ENCODE results near the gene SEMA3C.

The SEMA3C gene

DNA sequence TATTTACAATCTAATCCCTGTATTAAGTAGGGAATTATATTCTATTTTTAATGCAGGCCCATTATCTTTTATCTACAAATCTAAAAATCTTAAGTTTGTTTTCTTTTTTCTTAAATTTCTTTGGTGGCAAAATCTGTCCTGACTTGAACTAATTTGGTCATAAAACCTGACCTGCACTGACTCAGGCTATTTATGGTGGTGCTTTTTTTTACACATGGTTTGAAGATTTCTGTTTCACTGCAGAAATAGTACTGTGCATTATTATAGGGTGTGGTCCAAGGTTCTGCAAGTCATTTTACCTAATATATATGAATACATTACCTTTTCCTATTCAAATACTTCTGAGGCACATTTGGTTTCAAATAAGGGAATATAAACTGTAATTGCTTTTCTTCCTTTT, 143.4 kb downstream of the SEMA3C start:
- H3K27me3 ChIP-seq (ENCODE audit: control insufficient read depth in 3 of 3, insufficient read depth in 3 of 3, low read depth in 1 of 3, low read length in 3 of 3) = no peaks in the 10 kb centered on the region
- H3K4me1 ChIP-seq (ENCODE audit: control insufficient read depth in 2 of 2, insufficient read depth in 1 of 2, low read depth in 1 of 2, low read length in 2 of 2) = no peaks in the 10 kb centered on the region
- no peak for DNase-seq (ENCODE audit: low spot score)
- no peak overlapping the region for H3K18ac ChIP-seq (ENCODE audit: low read length)
- H3K9me3 ChIP-seq (replicated peaks in 1 of 2; ENCODE audit: control insufficient read depth in 2 of 2, insufficient read depth in 1 of 2, low read depth in 1 of 2, low read length in 2 of 2) = no peaks in the 10 kb centered on the region
- no peak overlapping the region for H3K4ac ChIP-seq (ENCODE audit: low read length)
- H3K23ac ChIP-seq (ENCODE audit: low read depth, low read length, poor library complexity) = no peak overlapping the region
- no peak overlapping the region for H4K91ac ChIP-seq (ENCODE audit: low read depth, low read length, poor library complexity)
- no peak overlapping the region for H3K4me3 ChIP-seq (ENCODE audit: low read length in 2 of 2)
- H3K27ac ChIP-seq (replicated peaks; ENCODE audit: low read length) = no peak overlapping the region
- H2AFZ ChIP-seq (ENCODE audit: low read length) = no peak overlapping the region
- H2AK5ac ChIP-seq (ENCODE audit: low read depth, low read length) = no peak overlapping the region
- no peak overlapping the region for H3K14ac ChIP-seq (ENCODE audit: low read length)
- H2BK12ac ChIP-seq (ENCODE audit: low read length) = no peak overlapping the region
- H2BK5ac ChIP-seq (ENCODE audit: low read length) = no peak overlapping the region
- no peaks in the 10 kb centered on the region for H3K79me1 ChIP-seq (ENCODE audit: low read depth, low read length)
- H3K4me2 ChIP-seq (ENCODE audit: insufficient read depth, low read length, poor library complexity, severe bottlenecking) = no peak overlapping the region
- H2BK15ac ChIP-seq (ENCODE audit: low read length) = no peak overlapping the region
- no peak overlapping the region for H3K9ac ChIP-seq (ENCODE audit: low read depth, low read length, poor library complexity)
- H2BK120ac ChIP-seq (ENCODE audit: low read depth, low read length) = no peak overlapping the region
- H3K36me3 ChIP-seq (replicated peaks in 1 of 2; ENCODE audit: control insufficient read depth in 2 of 2, insufficient read depth in 2 of 2, low read length in 2 of 2) = no peaks in the 10 kb centered on the region
- H4K8ac ChIP-seq (ENCODE audit: low read depth, low read length) = no peak overlapping the region

DNA sequence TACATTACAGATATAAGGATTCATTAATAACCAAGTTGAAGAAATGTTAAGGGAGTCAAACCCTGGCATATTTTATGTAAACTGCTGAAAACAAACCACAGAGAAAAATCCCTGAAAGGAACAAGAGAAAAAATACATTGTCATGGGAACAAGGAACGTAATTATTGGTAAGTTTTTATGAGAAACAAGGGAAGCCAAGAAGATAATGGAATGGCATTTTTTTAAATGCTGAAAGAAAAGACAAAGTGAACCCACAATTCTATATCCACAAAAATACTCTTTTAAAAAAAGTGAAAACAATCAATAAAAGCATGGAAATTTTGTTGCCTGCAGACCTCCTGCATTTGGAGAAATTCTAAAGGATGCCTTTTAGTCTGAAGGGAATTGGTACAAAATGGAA, 144.0 kb downstream of the SEMA3C start:
- Histone ChIP-seq H3K9me3 (replicated peaks in 1 of 2; ENCODE audit: control insufficient read depth in 2 of 2, insufficient read depth in 1 of 2, low read depth in 1 of 2, low read length in 2 of 2) (no peaks in the 10 kb centered on the region), H3K4me3 (ENCODE audit: low read length in 2 of 2) (no peak overlapping the region), H3K4me2 (ENCODE audit: insufficient read depth, low read length, poor library complexity, severe bottlenecking) (no peak overlapping the region), H2BK5ac (ENCODE audit: low read length) (no peak overlapping the region), H3K18ac (ENCODE audit: low read length) (no peak overlapping the region), H4K8ac (ENCODE audit: low read depth, low read length) (no peak overlapping the region), H3K23ac (ENCODE audit: low read depth, low read length, poor library complexity) (no peak overlapping the region), H3K4me1 (ENCODE audit: control insufficient read depth in 2 of 2, insufficient read depth in 1 of 2, low read depth in 1 of 2, low read length in 2 of 2) (no peaks in the 10 kb centered on the region), H3K36me3 (replicated peaks in 1 of 2; ENCODE audit: control insufficient read depth in 2 of 2, insufficient read depth in 2 of 2, low read length in 2 of 2) (no peaks in the 10 kb centered on the region), H3K14ac (ENCODE audit: low read length) (no peak overlapping the region), H3K79me1 (ENCODE audit: low read depth, low read length) (no peaks in the 10 kb centered on the region), H4K91ac (ENCODE audit: low read depth, low read length, poor library complexity) (no peak overlapping the region), H3K27ac (replicated peaks; ENCODE audit: low read length) (no peak overlapping the region), H2BK120ac (ENCODE audit: low read depth, low read length) (no peak overlapping the region), H2AK5ac (ENCODE audit: low read depth, low read length) (no peak overlapping the region), H3K27me3 (ENCODE audit: control insufficient read depth in 3 of 3, insufficient read depth in 3 of 3, low read depth in 1 of 3, low read length in 3 of 3) (no peaks in the 10 kb centered on the region), H2BK15ac (ENCODE audit: low read length) (no peak overlapping the region), H3K9ac (ENCODE audit: low read depth, low read length, poor library complexity) (no peak overlapping the region), H2AFZ (ENCODE audit: low read length) (no peak overlapping the region), H3K4ac (ENCODE audit: low read length) (no peak overlapping the region), H2BK12ac (ENCODE audit: low read length) (no peak overlapping the region)
- DNase-seq (ENCODE audit: low spot score) = no peak
- WGBS, 2 donors (ENCODE audit: extremely low coverage in 2 of 2, insufficient read length in 2 of 2, insufficient replicate concordance in 1 of 2) = no CpG with 5 or more reads among the region's 1 CpG

- no CpG with 5 or more reads among the region's 1 CpG for WGBS, 2 donors (ENCODE audit: extremely low coverage in 2 of 2, insufficient read length in 2 of 2, insufficient replicate concordance in 1 of 2)
- Histone ChIP-seq H3K9me3 (replicated peaks in 1 of 2; ENCODE audit: control insufficient read depth in 2 of 2, insufficient read depth in 1 of 2, low read depth in 1 of 2, low read length in 2 of 2) (no peaks in the 10 kb centered on the region), H2BK12ac (ENCODE audit: low read length) (no peak overlapping the region), H3K79me1 (ENCODE audit: low read depth, low read length) (no peaks in the 10 kb centered on the region), H2AK5ac (ENCODE audit: low read depth, low read length) (no peak overlapping the region), H2BK120ac (ENCODE audit: low read depth, low read length) (no peak overlapping the region), H3K4me3 (ENCODE audit: low read length in 2 of 2) (no peak overlapping the region), H3K4me2 (ENCODE audit: insufficient read depth, low read length, poor library complexity, severe bottlenecking) (no peak overlapping the region), H2BK5ac (ENCODE audit: low read length) (no peak overlapping the region), H3K27ac (replicated peaks; ENCODE audit: low read length) (no peak overlapping the region), H2BK15ac (ENCODE audit: low read length) (no peak overlapping the region), H3K27me3 (ENCODE audit: control insufficient read depth in 3 of 3, insufficient read depth in 3 of 3, low read depth in 1 of 3, low read length in 3 of 3) (no peaks in the 10 kb centered on the region), H3K14ac (ENCODE audit: low read length) (no peak overlapping the region), H3K4me1 (ENCODE audit: control insufficient read depth in 2 of 2, insufficient read depth in 1 of 2, low read depth in 1 of 2, low read length in 2 of 2) (no peaks in the 10 kb centered on the region), H3K36me3 (replicated peaks in 1 of 2; ENCODE audit: control insufficient read depth in 2 of 2, insufficient read depth in 2 of 2, low read length in 2 of 2) (no peaks in the 10 kb centered on the region), H3K23ac (ENCODE audit: low read depth, low read length, poor library complexity) (no peak overlapping the region), H3K4ac (ENCODE audit: low read length) (no peak overlapping the region), H4K8ac (ENCODE audit: low read depth, low read length) (no peak overlapping the region), H4K91ac (ENCODE audit: low read depth, low read length, poor library complexity) (no peak overlapping the region), H3K18ac (ENCODE audit: low read length) (no peak overlapping the region), H2AFZ (ENCODE audit: low read length) (no peak overlapping the region), H3K9ac (ENCODE audit: low read depth, low read length, poor library complexity) (no peak overlapping the region)
- no peak for DNase-seq (ENCODE audit: low spot score)
Observed at GRCh38 chr7:80773787-80774508, 144.9 kb downstream of the SEMA3C start.

DNA sequence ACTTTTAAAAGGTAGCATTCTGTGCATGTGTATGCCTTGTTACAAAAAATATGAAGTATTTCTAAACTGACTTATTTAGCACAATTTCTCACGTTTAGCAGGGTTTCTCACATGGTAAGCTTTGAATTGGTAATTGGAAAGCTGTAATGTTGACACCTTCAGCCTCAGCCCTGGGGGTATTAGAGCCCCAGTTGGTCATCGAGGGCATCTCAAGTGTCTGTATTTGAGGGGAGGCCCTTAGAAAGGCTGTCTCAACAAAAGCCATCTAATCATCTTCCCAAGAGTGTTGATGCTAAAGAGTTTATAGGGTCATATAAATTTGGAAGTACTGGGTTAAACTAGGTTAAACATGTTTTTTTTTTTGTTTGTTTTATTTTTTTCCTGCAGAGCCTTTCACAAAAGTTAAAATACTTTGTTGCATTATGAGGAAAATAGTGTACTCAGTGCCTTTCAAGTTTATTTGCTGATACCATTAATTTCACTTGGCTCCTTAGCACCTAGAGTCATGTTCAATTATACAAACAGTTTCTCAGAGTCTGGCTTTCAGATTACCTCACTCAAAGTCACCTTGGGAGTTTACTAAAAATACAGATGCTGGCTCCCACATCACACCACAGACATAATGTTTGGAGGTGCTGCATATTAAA, 146.4 kb downstream of the SEMA3C start:
- Histone ChIP-seq H2AK5ac (ENCODE audit: low read depth, low read length) (no peak overlapping the region), H3K27me3 (ENCODE audit: control insufficient read depth in 3 of 3, insufficient read depth in 3 of 3, low read depth in 1 of 3, low read length in 3 of 3) (no peaks in the 10 kb centered on the region), H3K14ac (ENCODE audit: low read length) (no peak overlapping the region), H3K18ac (ENCODE audit: low read length) (no peak overlapping the region), H4K91ac (ENCODE audit: low read depth, low read length, poor library complexity) (no peak overlapping the region), H3K4ac (ENCODE audit: low read length) (no peak overlapping the region), H3K9ac (ENCODE audit: low read depth, low read length, poor library complexity) (no peak overlapping the region), H3K9me3 (replicated peaks in 1 of 2; ENCODE audit: control insufficient read depth in 2 of 2, insufficient read depth in 1 of 2, low read depth in 1 of 2, low read length in 2 of 2) (no peaks in the 10 kb centered on the region), H3K79me1 (ENCODE audit: low read depth, low read length) (no peaks in the 10 kb centered on the region), H3K36me3 (replicated peaks in 1 of 2; ENCODE audit: control insufficient read depth in 2 of 2, insufficient read depth in 2 of 2, low read length in 2 of 2) (no peaks in the 10 kb centered on the region), H3K4me2 (ENCODE audit: insufficient read depth, low read length, poor library complexity, severe bottlenecking) (no peak overlapping the region), H3K27ac (replicated peaks; ENCODE audit: low read length) (no peak overlapping the region), H2AFZ (ENCODE audit: low read length) (no peak overlapping the region), H3K4me1 (ENCODE audit: control insufficient read depth in 2 of 2, insufficient read depth in 1 of 2, low read depth in 1 of 2, low read length in 2 of 2) (no peaks in the 10 kb centered on the region), H4K8ac (ENCODE audit: low read depth, low read length) (no peak overlapping the region), H2BK12ac (ENCODE audit: low read length) (no peak overlapping the region), H2BK5ac (ENCODE audit: low read length) (no peak overlapping the region), H2BK15ac (ENCODE audit: low read length) (no peak overlapping the region), H3K23ac (ENCODE audit: low read depth, low read length, poor library complexity) (no peak overlapping the region), H3K4me3 (ENCODE audit: low read length in 2 of 2) (no peak overlapping the region), H2BK120ac (ENCODE audit: low read depth, low read length) (no peak overlapping the region)
- DNase-seq (ENCODE audit: low spot score) = no peak
- WGBS, 2 donors (ENCODE audit: extremely low coverage in 2 of 2, insufficient read length in 2 of 2, insufficient replicate concordance in 1 of 2) = no CpG with 5 or more reads among the region's 2 CpGs
